Mucosa of descending colon (tissue), 3 donors: ENCODE data around the gene PEAK1. TPM values are rescaled to one million over a fixed set of nuclear protein-coding genes. Genes with fewer than 3 reads are reported as not detected.

Source experiments
- ATAC-seq: fragments of 200-7000 bp; cut with Tn5 transposase; one replicate; pipeline ENCODE4 v1.9.1; 2020; ENCODE audit warnings: mild to moderate bottlenecking, moderate library complexity
- DNase-seq, 3 donors: peaks; one replicate each; pipeline ENCODE4 v3.0.0-alpha.2; 2020
- H3K36me3 ChIP-seq: fragments of 200-600 bp; one replicate; pipeline ENCODE4 v1.8.0; 2021; ENCODE audit warnings: low read depth, mild to moderate bottlenecking
- H3K4me1 ChIP-seq: fragments of 200-600 bp; one replicate; pipeline ENCODE4 v1.8.0; 2021; ENCODE audit warnings: low read depth, mild to moderate bottlenecking
- H3K4me3 ChIP-seq: fragments of 200-600 bp; one replicate; pipeline ENCODE4 v1.8.0; 2021; ENCODE audit warnings: mild to moderate bottlenecking
- H3K9me3 ChIP-seq: fragments of 200-600 bp; one replicate; pipeline ENCODE4 v1.8.0; 2021; ENCODE audit warnings: mild to moderate bottlenecking
- CTCF ChIP-seq: fragments of 200-600 bp; IDR thresholded peaks from one replicate; pipeline ENCODE4 v1.8.0; 2022; ENCODE audit warnings: antibody characterized with exemption, mild to moderate bottlenecking
- intact Hi-C, 2 donors: fragments of 100-400 bp; cut with DNase I in 1 of 2; cut with micrococcal nuclease in 1 of 2; formaldehyde crosslinking; loops; one replicate each; pipeline versions ENCODE4 v1.11.0 to v1.11.1; 2022; cut with DNase I, micrococcal nuclease
- total RNA-seq, 3 donors: library from RNA; stranded (reverse); fragmentation: NEBNext Ultra II Directional in 2 of 3; extraction: Animal tissue kit (Norgen Biotek cat#: 25700) in 2 of 3; gene quantifications; one replicate each; pipeline versions ENCODE4 v1.2.1 to v1.2.4, GENCODE V29; 2021 to 2023
- donor health status: DM: no; HTN: no; CAD: no; lungs with moderate emphysema.
- donor health status: DM: no; HTN: no; CAD: no.
- donor health status: DM: no; HTN: yes; CAD: no.

Gene PEAK1
- total RNA-seq, 3 donors from 2014 or later = 47.9 to 75.3 (median 65.7) TPM

DNA sequence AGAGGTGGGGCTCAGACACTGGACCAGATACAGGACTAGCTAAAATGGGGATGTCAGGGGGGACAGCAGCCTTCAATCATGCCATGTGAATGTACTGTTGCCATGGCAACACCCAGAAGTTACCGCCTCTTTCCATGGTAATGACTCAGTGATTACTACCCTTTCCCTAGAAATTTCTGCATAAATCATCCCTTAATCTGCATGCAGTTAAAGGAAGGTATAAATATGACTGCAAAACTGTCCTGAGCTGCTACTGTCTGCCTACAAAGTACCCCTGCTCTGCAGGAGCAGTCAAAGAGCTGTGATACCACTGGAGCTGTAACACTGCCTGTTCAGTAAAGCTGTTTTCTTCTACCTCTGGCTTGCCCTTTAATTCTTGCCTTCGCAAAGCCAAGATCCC, 168.2 kb downstream of the PEAK1 start:
- DNase-seq (no peak), ATAC-seq (no peak)

DNA sequence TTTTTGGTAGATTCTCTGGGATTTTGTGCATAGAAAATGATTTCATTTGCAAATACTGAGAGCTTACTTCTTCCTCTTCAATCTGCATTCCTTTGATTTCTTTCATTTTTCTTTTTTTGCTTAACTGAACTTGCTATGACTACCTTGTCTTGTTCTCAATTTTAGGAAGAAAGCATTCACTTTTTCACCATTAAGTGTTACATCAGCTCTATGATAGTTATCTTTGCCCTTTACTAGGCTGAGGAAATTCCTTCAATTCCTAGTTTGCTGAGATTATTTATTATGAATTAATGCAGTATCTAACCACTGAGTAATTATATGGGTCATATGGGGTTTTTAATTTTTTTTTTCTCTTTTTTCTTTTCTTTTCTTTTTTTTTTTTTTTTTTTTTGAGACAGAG, 172.8 kb downstream of the PEAK1 start:
- H3K36me3 ChIP-seq = no peaks in the 10 kb centered on the region
- H3K9me3 ChIP-seq = no peaks in the 10 kb centered on the region
- intact Hi-C loops = no loop called here
- TF ChIP-seq CTCF = no peak
- ATAC-seq (no peak), DNase-seq (no peak)
- no peaks in the 10 kb centered on the region for H3K4me1 ChIP-seq
- H3K4me3 ChIP-seq = no peak overlapping the region

More for the DNA sequence above, 168.2 kb downstream of the PEAK1 start:
- TF ChIP-seq CTCF = no peak
- Histone ChIP-seq H3K4me1 (no peaks in the 10 kb centered on the region), H3K36me3 (no peaks in the 10 kb centered on the region), H3K9me3 (no peaks in the 10 kb centered on the region), H3K4me3 (no peak overlapping the region)
- intact Hi-C loops = no loop called here

GRCh38 chr15:77243716-77244401, 176.0 kb downstream of the PEAK1 start:
- Histone ChIP-seq H3K36me3 (no peaks in the 10 kb centered on the region), H3K4me3 (no peak overlapping the region), H3K9me3 (no peaks in the 10 kb centered on the region), H3K4me1 (no peaks in the 10 kb centered on the region)
- no peak for TF ChIP-seq CTCF
- intact Hi-C loops = no loop called here
- ATAC-seq = no peak
- no peak for DNase-seq

- ATAC-seq (no peak), DNase-seq (no peak)
- Histone ChIP-seq H3K9me3 (no peaks in the 10 kb centered on the region), H3K36me3 (no peaks in the 10 kb centered on the region), H3K4me1 (no peaks in the 10 kb centered on the region), H3K4me3 (no peak overlapping the region)
- TF ChIP-seq CTCF = no peak
- intact Hi-C loops = no loop called here
Observed at GRCh38 chr15:77243135-77243534, 176.8 kb downstream of the PEAK1 start.

DNA sequence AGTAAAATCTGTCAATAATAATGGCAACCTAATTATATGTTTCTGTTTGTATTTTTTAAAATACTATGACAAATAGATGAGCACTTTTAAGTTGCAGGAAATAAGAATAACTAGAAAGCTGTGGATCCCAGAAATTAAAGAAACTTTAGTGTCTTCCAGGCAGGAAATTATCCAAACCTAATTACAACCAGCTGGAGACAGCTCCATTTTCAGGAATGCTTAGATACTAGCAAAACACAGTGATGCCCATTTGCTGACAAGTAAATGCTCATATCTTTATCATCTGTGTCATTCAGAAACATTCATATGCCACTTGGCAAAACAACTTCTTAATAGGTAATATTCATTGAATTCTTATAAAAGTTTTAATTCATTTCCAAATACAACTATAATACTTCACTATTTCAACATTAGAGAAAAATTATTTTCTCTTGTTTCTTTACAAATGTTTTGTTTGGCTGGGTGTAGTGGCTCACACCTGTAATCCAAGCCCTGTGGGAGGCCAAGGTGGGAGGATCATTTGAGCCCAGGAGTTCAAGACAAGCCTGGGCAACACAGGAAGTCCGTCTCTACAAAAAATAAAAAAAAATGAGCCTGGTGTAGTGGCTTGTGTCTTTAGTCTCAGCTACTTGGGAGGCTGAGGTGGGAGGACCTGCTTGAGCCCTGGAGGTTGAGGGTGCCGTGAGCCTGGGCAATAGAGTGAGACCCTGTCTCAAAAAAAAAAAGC, 179.9 kb downstream of the PEAK1 start:
- ATAC-seq (no peak), DNase-seq (no peak)
- H3K36me3 ChIP-seq = no peaks in the 10 kb centered on the region
- H3K4me1 ChIP-seq = no peaks in the 10 kb centered on the region
- no peak overlapping the region for H3K4me3 ChIP-seq
- TF ChIP-seq CTCF = no peak
- no peaks in the 10 kb centered on the region for H3K9me3 ChIP-seq
- intact Hi-C loops = no loop called here
